Uterus (tissue), 2 donors: ENCODE data around the gene NMNAT3.

Experiments
- POLR2A ChIP-seq, 2 donors: fragments of 450-650 bp; IDR thresholded peaks; one replicate each; pipeline ENCODE4 v1.6.1; 2016; ENCODE audit warnings: antibody characterized with exemption in 2 of 2, mild to moderate bottlenecking in 1 of 2, moderate library complexity in 1 of 2
- TF ChIP-seq, protein P1 (sequence below), 4 experiments: fragments of 200-600 bp in 2 of 4; fragments of 450-650 bp in 2 of 4; sonication (generic) in 2 of 4; IDR thresholded peaks; one replicate each; pipeline ENCODE4 v1.5.1; 2016 to 2019; ENCODE audit warnings: antibody characterized with exemption in 4 of 4, mild to moderate bottlenecking in 2 of 4, moderate library complexity in 1 of 4

DNA sequence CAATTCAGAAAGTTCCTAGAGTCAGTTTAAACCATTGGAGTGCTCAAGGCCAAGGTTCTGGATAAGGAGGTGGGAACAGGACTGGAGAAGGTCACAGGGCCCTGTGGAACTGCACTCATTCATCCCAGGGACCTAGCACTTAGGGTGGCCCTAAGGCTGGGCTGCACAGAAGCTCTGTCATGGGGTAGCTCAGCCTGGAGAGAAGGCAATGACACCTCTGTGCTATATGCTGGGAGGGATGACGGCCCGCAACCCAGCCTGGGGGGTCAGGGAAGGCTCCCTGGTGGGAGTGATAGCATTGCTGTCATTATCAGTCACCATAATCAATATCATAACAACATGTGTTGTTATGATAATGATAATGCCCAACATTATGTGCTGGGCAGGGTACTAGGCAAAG lies 151.6 kb downstream of the NMNAT3 start:
- no peak for TF ChIP-seq POLR2A (IDR thresholded peaks at IDR 0.05)
- TF ChIP-seq, protein P1, sequence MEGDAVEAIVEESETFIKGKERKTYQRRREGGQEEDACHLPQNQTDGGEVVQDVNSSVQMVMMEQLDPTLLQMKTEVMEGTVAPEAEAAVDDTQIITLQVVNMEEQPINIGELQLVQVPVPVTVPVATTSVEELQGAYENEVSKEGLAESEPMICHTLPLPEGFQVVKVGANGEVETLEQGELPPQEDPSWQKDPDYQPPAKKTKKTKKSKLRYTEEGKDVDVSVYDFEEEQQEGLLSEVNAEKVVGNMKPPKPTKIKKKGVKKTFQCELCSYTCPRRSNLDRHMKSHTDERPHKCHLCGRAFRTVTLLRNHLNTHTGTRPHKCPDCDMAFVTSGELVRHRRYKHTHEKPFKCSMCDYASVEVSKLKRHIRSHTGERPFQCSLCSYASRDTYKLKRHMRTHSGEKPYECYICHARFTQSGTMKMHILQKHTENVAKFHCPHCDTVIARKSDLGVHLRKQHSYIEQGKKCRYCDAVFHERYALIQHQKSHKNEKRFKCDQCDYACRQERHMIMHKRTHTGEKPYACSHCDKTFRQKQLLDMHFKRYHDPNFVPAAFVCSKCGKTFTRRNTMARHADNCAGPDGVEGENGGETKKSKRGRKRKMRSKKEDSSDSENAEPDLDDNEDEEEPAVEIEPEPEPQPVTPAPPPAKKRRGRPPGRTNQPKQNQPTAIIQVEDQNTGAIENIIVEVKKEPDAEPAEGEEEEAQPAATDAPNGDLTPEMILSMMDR (IDR thresholded peaks at IDR 0.05): no peak
